Measurements from ENCODE around the gene MON2. TPM values are rescaled to one million over a fixed set of nuclear protein-coding genes. Genes with fewer than 3 reads are reported as not detected.

Gene MON2
- total and polyA plus RNA-seq, 2 of the 8 experiments (the other 6 are each of a cell fraction or from before 2014, with no cell fraction given): 3.8 to 21.8 TPM

GRCh38 chr12:62631471-62632410 is 165.1 kb downstream of the MON2 start:
- Histone ChIP-seq H3K14ac (ENCODE audit: insufficient read length) (no peak overlapping the region), H3K23me2 (ENCODE audit: low read depth, low read length) (peaks cover 7% of the 10 kb centered on the region; the same call in 1 of the 2 replicates), H2BK12ac (ENCODE audit: low read depth, low read length) (peak overlapping the region; percentile 82; the same call in 1 of the 2 replicates), H4K91ac (replicated peaks; ENCODE audit: insufficient read length, low read length) (peak overlapping the region; percentile 47), H3K4ac (replicated peaks; ENCODE audit: insufficient read length, low read depth, low read length) (no peak overlapping the region), H3K4me3 (ENCODE audit: extremely low read depth in 1 of 4, insufficient read depth in 2 of 4, low read depth in 3 of 4, low read length in 4 of 4) (peak overlapping the region; percentile 42 to 67 (median 50)), H2BK15ac (ENCODE audit: low read length) (no peak overlapping the region; the same call in 1 of the 2 replicates), H3K79me2 (ENCODE audit: control insufficient read depth in 1 of 2, insufficient read depth in 2 of 2, low read length in 2 of 2) (no peaks in the 10 kb centered on the region), H2BK20ac (ENCODE audit: low read length) (0 out of 2 replicates have a peak overlapping the region, but pooled peaks have one; percentile 24), H3K27me3 (replicated peaks in 1 of 4; ENCODE audit: control insufficient read depth in 3 of 4, extremely low read depth in 1 of 4, insufficient read depth in 3 of 4, low read length in 3 of 4) (peaks cover 2 to 39% (median 31%) of the 10 kb centered on the region in 4 experiments), H2AK5ac (ENCODE audit: low read depth, low read length) (no peak overlapping the region), H2BK5ac (ENCODE audit: low read depth, low read length) (peak overlapping the region; percentile 37; the same call in 1 of the 2 replicates), H3K23ac (ENCODE audit: insufficient read length) (no peak overlapping the region), H3K56ac (replicated peaks; ENCODE audit: insufficient read length, low read depth, low read length) (peak overlapping the region; percentile 22), H3K9ac (replicated peaks in 1 of 4; ENCODE audit: extremely low read depth in 1 of 4, low read depth in 3 of 4, low read length in 3 of 4) (no peak overlapping the region; a peak in 2 of 7 replicates), H2AFZ (ENCODE audit: low read length) (no peak overlapping the region; the same call in 1 of the 2 replicates), H3K4me1 (replicated peaks in 1 of 4; ENCODE audit: control insufficient read depth in 3 of 4, insufficient read depth in 4 of 4, low read length in 3 of 4) (peaks cover 15 to 25% (median 19%) of the 10 kb centered on the region in 4 experiments), H4K20me1 (replicated peaks in 1 of 2; ENCODE audit: control insufficient read depth in 1 of 2, insufficient read depth in 2 of 2, low read length in 2 of 2) (no peaks in the 10 kb centered on the region), H3K9me3 (ENCODE audit: insufficient read depth in 2 of 2, low read depth in 1 of 2, low read length in 1 of 2) (no peaks in the 10 kb centered on the region), H4K5ac (ENCODE audit: insufficient read length, low read depth, low read length) (no peak overlapping the region), H3K79me1 (ENCODE audit: low read depth, low read length) (no peaks in the 10 kb centered on the region), H3K4me2 (ENCODE audit: insufficient read depth in 1 of 2, low read depth in 2 of 2, low read length in 2 of 2) (peak overlapping the region; percentile 80 to 99), H3K36me3 (ENCODE audit: control insufficient read depth in 2 of 4, insufficient read depth in 4 of 4, low read length in 3 of 4) (no peaks in the 10 kb centered on the region), H3K18ac (ENCODE audit: extremely low read depth, low read length) (peak overlapping the region; percentile 57; the same call in 1 of the 2 replicates), H2BK120ac (replicated peaks; ENCODE audit: low read depth, low read length) (peak overlapping the region; percentile 91), H4K8ac (ENCODE audit: extremely low read depth, insufficient read depth, low read length) (no peak overlapping the region; the same call in 1 of the 2 replicates), H3K27ac (ENCODE audit: low read depth, low read length) (no peak overlapping the region)
- DNase-seq (ENCODE audit: low read depth in 1 of 2, low spot score in 2 of 2): peak in 1 of 2 experiments; percentile 84
- FAIRE-seq: no peak
- 8% methylated on average over 58 of the region's 58 CpGs; no CpG with 5 or more reads in 1 of the 2 experiments for WGBS, 2 experiments (ENCODE audit: extremely low coverage in 1 of 2, insufficient coverage in 1 of 2, insufficient read length in 1 of 2, insufficient replicate concordance in 2 of 2, low coverage in 1 of 2, low lambda C conversion rate in 2 of 2, missing lambda C conversion rate in 1 of 2)
- POLR2A ChIA-PET (ENCODE audit: partially characterized antibody): interaction anchor here (1.1 to 1.7 kb wide), 4 partner anchors 9 to 30 kb away, joined by 3 to 5 read pairs (median 4); no protein-coding TSS in a partner anchor
- CTCF ChIA-PET (ENCODE audit: partially characterized antibody): interaction anchor here (0.7 to 1.8 kb wide), 9 partner anchors 9 to 164 kb away, joined by 3 to 7 read pairs (median 3); no protein-coding TSS in a partner anchor
- TF ChIP-seq TEAD4 (IDR thresholded peaks at IDR 0.05; ENCODE audit: low read depth, low read length): no peak
- no peak for TF ChIP-seq SIRT6 (IDR thresholded peaks at IDR 0.05; ENCODE audit: low read length)
- TF ChIP-seq TAF1 (IDR thresholded peaks at IDR 0.05; ENCODE audit: low read depth, low read length): no peak
- no peak for TF ChIP-seq FOSL1 (IDR thresholded peaks at IDR 0.05; ENCODE audit: insufficient read depth, low read depth, low read length)
- TF ChIP-seq SIX5 (IDR thresholded peaks at IDR 0.05; ENCODE audit: low read depth, low read length): no peak
- TF ChIP-seq EZH2 (IDR thresholded peaks at IDR 0.05; ENCODE audit: low read depth, low read length, severe bottlenecking): peak; percentile 44
- TF ChIP-seq SP1 (IDR thresholded peaks at IDR 0.05; ENCODE audit: low read depth, low read length): no peak
- TF ChIP-seq NRF1 (IDR thresholded peaks at IDR 0.05; ENCODE audit: low read depth, low read length): no peak
- no peak for TF ChIP-seq RBBP5 (IDR thresholded peaks at IDR 0.05; ENCODE audit: borderline replicate concordance, low read depth, low read length)
- no peak for TF ChIP-seq POLR2A (IDR thresholded peaks at IDR 0.05; ENCODE audit: control extremely low read depth in 1 of 2, low read depth in 2 of 2, low read length in 2 of 2)
